C4-2B (cell line): Measurements from ENCODE around the gene REXO5.

Source experiments
- H3K27ac ChIP-seq: fragments of 450-650 bp; 2 replicates; pipeline ENCODE4 v1.5.1; 2017
- ZFX ChIP-seq: fragments of 450-650 bp; IDR thresholded peaks from 2 replicates; pipeline ENCODE4 v1.6.1; 2017
- TF ChIP-seq, protein P1 (sequence below): fragments of 450-650 bp; conservative IDR thresholded peaks from 2 replicates; pipeline ENCODE4 v1.5.1; 2017; ENCODE audit warnings: mild to moderate bottlenecking

REXO5 gene

DNA sequence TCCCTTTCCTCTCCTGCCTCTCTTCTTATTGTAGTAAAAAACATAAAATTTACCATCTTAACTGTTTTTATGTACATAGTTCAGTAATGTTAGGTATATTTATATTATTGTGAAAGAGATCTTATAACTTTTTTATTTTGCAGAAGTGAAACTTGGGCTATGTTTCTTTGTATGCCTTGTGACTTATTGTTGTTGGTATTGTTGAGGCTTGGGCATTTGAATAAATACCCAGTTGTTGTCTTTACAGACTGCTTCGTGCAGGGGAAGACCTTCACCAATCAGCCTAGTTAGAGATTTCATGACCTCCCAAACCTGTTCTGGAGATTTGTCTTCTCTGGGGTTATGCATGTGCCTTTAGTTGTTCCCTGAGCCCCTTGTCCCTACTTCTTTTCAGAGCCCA, 31.9 kb downstream of the REXO5 start:
- no peak overlapping the region for H3K27ac ChIP-seq

GRCh38 chr16:20839504-20839903, 33.2 kb downstream of the REXO5 start:
- no peak for TF ChIP-seq ZFX
- TF ChIP-seq, protein P1, sequence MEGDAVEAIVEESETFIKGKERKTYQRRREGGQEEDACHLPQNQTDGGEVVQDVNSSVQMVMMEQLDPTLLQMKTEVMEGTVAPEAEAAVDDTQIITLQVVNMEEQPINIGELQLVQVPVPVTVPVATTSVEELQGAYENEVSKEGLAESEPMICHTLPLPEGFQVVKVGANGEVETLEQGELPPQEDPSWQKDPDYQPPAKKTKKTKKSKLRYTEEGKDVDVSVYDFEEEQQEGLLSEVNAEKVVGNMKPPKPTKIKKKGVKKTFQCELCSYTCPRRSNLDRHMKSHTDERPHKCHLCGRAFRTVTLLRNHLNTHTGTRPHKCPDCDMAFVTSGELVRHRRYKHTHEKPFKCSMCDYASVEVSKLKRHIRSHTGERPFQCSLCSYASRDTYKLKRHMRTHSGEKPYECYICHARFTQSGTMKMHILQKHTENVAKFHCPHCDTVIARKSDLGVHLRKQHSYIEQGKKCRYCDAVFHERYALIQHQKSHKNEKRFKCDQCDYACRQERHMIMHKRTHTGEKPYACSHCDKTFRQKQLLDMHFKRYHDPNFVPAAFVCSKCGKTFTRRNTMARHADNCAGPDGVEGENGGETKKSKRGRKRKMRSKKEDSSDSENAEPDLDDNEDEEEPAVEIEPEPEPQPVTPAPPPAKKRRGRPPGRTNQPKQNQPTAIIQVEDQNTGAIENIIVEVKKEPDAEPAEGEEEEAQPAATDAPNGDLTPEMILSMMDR = no peak
- no peak overlapping the region for H3K27ac ChIP-seq

More for the DNA sequence above, 31.9 kb downstream of the REXO5 start:
- no peak for TF ChIP-seq ZFX
- TF ChIP-seq, protein P1 = no peak

GRCh38 chr16:20844054-20844453, 37.7 kb downstream of the REXO5 start:
- TF ChIP-seq, protein P1 = no peak
- TF ChIP-seq ZFX = no peak
- H3K27ac ChIP-seq = no peak overlapping the region

- no peak for TF ChIP-seq ZFX
- TF ChIP-seq, protein P1 = no peak
- no peak overlapping the region for H3K27ac ChIP-seq
These were observed 38.3 kb downstream of the REXO5 start for GRCh38 chr16:20844588-20844987.

DNA sequence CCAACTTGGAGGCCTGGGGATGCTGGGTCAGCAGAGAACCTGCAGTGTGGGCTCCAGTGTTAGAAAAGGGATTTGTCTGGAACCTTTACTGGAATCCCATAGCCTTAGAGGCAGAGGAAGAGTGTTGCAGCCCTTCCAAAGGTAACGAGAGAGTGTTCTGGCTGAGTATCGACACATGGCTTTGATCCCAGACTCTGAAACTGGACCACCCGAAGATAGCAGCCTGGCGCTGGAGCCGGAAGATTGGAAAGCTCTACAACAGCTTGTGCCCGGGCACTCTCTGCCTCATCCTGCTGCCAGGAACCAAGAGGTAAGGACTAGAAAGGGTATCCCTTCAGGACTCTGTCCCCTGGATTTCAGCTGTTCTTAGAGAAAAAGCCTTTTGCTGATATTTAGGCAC, 39.7 kb downstream of the REXO5 start:
- H3K27ac ChIP-seq = no peak overlapping the region
- TF ChIP-seq ZFX = no peak
- TF ChIP-seq, protein P1 = no peak

GRCh38 chr16:20846551-20846950, 40.2 kb downstream of the REXO5 start:
- H3K27ac ChIP-seq = no peak overlapping the region
- TF ChIP-seq, protein P1 = no peak
- TF ChIP-seq ZFX = no peak

- H3K27ac ChIP-seq = no peak overlapping the region
These were observed 41.2 kb downstream of the REXO5 start for GRCh38 chr16:20847550-20847949.

More at GRCh38 chr16:20847550-20847949, 41.2 kb downstream of the REXO5 start:
- TF ChIP-seq, protein P1 = no peak
- no peak for TF ChIP-seq ZFX
